Heart left ventricle (tissue), 13 donors: ENCODE results near the gene ADGRG7.

ENCODE experiments used
- CTCF ChIP-seq, 12 donors: fragments of 200-600 bp; sonication (generic) in 4 of 12; IDR thresholded peaks; one replicate each; pipeline versions ENCODE4 v1.5.0 to v1.8.0; 2018 to 2022; ENCODE audit warnings: antibody characterized with exemption in 12 of 12, mild to moderate bottlenecking in 5 of 12
- POLR2A ChIP-seq, 2 donors: fragments of 450-650 bp; IDR thresholded peaks; one replicate each; pipeline ENCODE4 v1.6.1; 2017; ENCODE audit warnings: antibody characterized with exemption in 2 of 2, mild to moderate bottlenecking in 2 of 2, moderate library complexity in 2 of 2
- donor health status: ischemic (EF 13 %, LVEDD 7.1; RV severe dilation, severe dysfunction).
- donor health status: DM: no; HTN: yes; CAD: no.
- donor health status: DM: no; HTN: no; CAD: no.
- donor health status: ischemic (EF 25% LVEDD 6.9; RV normal size, moderate dysfunction).
- donor health status: ischemic (EF 25% LVEDD 5.7; RV mildly dilated, moderate dysfunction).
- donor health status: ischemic (EF 35%, LVEDD 5.7; RV mildly dilated, moderate dysfunction).
- donor health status: nonischemic (EF 11% LVEDD 7.7; RV severe dilation, severe dysfunction).
- donor health status: DM: yes; HTN: yes; CAD: no.
- donor health status: PGD.
- donor health status: ischemic (EF 29% LVEDD 5.4; RV normal size, mild dysfunction).
- donor health status: nonischemic (EF 23%, LVEDD 6.1; RV moderate dilation, normal function).

DNA sequence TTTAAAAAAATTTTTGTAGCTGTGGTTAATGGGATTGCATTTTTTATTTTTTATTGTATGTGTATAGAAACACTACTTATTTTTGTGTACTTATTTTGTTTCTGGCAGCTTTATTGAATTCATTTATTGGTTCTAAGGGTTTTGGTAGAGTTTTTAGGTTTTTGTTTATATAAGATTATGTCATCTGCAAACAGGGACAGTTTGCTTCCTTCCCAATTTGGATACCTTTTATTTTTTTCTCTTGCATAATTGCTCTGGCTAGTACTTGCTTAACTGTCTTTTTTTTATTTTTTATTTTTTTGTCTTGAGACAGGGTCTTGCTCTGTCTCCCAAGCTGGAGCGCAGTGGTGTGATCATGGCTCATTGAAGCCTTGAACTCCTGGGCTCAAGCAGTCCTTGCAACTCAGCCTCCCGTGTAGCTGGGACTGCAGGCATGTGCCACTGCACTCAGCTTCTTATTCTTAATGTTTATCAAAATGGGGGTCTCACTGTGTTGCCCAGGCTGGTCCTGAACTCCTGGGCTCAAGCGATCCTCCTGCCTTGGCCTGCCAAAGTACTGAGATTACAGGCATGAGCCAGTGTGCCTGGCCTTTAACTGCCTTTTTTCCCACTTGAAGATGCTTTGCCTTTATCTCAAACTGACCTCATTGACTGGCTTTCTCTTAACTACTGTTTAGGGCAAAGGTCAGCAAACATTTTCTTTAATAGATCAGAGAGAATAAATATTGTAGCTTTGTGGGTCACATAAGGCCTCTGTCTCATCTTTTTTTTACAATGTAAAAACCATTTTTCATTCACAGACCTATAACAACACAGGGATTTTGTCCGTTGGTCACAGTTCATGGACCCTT is 108.5 kb downstream of the ADGRG7 start:
- no peak for TF ChIP-seq POLR2A (IDR thresholded peaks at IDR 0.05)
- no peak for TF ChIP-seq CTCF (IDR thresholded peaks at IDR 0.05)
